ENCODE results near the gene TPRX2.

DNA sequence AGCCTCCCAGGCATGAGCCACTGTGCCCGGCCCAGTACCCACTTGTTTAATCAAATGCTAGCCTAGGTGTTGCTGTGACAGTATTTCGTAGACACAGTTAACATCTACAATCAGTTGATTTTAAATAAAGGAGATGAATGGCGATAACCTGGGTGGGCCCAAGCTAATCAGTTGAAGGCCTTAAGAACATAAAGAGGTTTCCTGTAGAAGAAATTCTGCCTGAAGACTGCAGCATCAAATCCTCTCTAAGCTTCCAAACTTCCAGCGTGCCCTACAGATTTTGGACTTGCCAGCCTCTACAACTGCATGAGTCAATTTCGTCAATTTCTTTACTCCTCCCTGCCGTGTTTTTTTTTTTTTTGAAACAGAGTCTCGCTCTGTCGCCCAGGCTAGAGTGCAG is 40.3 kb downstream of the TPRX2 start:
- TF ChIP-seq POLR2AphosphoS5 (IDR thresholded peaks at IDR 0.05; ENCODE audit: low read length) (no peak), EP300 (IDR thresholded peaks at IDR 0.05; ENCODE audit: borderline replicate concordance in 1 of 2, control insufficient read depth in 1 of 2, low read depth in 2 of 2, low read length in 2 of 2) (no peak), MTA3 (IDR thresholded peaks at IDR 0.05; ENCODE audit: borderline replicate concordance, low read length) (no peak)
- TF ChIP-seq, protein P1, sequence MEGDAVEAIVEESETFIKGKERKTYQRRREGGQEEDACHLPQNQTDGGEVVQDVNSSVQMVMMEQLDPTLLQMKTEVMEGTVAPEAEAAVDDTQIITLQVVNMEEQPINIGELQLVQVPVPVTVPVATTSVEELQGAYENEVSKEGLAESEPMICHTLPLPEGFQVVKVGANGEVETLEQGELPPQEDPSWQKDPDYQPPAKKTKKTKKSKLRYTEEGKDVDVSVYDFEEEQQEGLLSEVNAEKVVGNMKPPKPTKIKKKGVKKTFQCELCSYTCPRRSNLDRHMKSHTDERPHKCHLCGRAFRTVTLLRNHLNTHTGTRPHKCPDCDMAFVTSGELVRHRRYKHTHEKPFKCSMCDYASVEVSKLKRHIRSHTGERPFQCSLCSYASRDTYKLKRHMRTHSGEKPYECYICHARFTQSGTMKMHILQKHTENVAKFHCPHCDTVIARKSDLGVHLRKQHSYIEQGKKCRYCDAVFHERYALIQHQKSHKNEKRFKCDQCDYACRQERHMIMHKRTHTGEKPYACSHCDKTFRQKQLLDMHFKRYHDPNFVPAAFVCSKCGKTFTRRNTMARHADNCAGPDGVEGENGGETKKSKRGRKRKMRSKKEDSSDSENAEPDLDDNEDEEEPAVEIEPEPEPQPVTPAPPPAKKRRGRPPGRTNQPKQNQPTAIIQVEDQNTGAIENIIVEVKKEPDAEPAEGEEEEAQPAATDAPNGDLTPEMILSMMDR (IDR thresholded peaks at IDR 0.05 in 2 of 3, conservative IDR thresholded peaks at IDR 0.05 in 1 of 3; ENCODE audit: control insufficient read depth in 2 of 3, extremely low read depth in 1 of 3, insufficient read depth in 1 of 3, low read depth in 3 of 3, low read length in 3 of 3) = no peak
